ENCODE results near the gene ITIH6.
"Not testable (repeated sequence)": the region's sequence is repeated elsewhere in the genome, so short reads cannot be mapped to it uniquely, and the experiment has no call there.

ITIH6 gene

DNA sequence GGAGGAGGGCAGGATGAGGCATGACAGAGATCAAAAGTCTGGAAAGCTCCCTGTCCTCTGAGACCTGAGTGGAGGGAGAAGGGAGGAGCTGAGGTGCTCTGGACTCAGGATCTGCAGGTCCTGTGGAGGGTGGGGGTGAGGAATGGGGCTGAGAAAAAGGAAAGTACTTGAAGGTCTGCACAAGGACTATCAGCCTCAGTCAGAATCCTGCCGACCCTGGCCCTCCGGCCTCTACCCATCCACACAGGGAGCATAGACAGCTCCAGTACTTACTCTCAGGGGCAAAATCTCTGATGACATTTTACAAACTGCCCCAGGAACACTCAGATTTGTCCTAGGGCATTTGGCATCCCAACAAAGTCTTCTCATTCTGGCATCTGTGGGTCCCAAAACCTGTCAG is 991 bp upstream of the ITIH6 start:
- no peak for DNase-seq (ENCODE audit: low read depth in 2 of 2)

DNA sequence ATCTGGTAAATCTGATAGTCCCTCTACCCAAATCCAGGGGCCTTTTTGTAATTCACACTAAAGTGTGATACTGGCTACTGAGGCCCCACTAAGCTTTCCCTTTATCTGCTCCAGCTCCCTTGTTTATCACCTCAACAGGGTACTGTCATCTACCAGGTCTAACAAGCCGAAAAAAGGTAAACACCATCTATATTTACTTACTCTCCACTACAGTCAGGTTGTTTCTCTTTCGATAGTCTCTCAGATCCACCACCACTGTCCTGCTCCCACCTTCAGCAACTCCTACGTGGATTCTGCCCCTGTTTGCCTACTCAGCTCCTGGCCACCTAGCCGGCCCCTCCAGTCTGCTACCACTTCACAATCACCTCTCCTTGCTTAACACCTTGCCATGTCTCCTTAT is 3.3 kb downstream of the ITIH6 start:
- no peak for DNase-seq (ENCODE audit: low read depth in 2 of 2)

DNA sequence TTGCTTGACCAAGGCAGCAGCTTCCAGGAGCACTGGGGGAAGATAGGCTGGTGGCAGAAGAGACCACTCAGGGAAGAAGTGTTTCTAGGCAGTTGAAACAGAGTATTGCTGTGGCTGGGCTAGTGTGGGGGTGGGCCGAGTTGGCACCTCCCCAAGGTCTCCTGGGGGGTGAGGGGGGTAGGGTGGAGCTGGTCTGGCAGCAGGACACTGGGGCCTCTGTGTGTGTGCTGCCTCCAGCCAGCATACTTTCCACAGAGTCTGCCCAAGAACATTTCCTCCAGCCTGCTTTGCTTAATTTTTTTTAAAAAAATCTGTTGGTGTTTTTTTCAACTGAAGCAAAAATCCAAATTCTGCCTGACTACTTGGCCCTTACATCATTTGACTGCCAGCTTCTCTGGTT is 4.0 kb downstream of the ITIH6 start:
- no peak for DNase-seq (ENCODE audit: low read depth in 2 of 2)

DNA sequence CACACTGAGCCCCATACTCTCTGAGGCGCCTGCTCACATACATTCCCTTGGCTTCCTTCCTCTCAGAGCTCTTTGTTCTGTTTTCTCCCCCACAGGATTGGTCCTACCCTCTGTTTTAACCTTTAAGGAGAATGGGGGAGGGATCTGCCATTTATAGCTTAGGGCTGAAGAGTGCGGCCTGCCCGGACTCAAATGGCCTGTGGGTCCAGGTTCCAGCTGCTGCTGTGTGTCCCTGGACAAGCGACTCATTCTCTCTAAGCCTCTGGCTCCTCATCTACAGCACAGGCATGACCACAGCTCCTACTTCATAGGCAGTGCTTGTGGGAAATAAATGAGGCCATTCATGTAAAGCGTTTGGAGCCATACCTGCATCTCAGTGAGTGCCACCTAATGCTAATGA is 8.7 kb downstream of the ITIH6 start:
- not testable (repeated sequence) for DNase-seq (ENCODE audit: low read depth in 2 of 2)

DNA sequence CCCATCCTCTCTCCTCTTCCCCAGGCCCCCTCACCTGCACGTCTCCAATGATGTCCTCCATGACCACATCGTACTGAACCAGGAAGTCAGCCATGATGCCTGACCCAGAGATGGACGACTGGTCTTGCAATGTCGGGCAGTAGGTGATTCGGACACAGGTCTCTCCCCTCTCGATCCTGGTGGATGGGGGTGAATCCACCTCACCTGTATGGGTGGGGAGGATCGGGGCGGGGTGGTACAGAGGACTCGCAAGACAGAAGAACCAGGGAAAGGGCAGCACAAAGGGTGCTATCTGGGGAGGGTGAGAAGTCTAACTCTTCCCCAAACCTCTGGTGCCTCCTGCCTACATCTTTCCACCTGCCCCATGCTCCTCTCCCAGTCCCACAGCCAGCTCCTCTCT is 9.6 kb downstream of the ITIH6 start:
- DNase-seq (ENCODE audit: low read depth in 2 of 2) = no peak

DNA sequence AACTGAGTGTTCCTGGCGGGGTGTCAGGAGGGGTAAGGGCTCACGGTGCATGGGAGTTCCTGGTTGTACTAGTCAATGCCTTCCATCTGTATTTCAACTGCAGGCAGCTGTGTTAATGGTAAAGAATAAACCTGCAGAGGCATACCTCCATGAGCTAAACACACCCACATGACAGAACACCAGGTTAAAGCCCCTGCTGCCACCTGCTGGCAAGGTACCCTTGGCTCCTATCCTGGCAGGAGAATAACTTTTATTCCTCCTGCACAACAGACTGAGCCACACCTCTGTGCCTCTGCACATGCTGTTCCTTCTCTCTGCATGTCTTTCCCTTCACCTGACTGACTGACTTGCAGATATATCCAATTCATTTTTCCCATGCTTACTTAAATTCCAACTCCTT is 11.1 kb downstream of the ITIH6 start:
- peak in 1 of 2 donors; percentile 23 for DNase-seq (ENCODE audit: low read depth in 2 of 2)

DNA sequence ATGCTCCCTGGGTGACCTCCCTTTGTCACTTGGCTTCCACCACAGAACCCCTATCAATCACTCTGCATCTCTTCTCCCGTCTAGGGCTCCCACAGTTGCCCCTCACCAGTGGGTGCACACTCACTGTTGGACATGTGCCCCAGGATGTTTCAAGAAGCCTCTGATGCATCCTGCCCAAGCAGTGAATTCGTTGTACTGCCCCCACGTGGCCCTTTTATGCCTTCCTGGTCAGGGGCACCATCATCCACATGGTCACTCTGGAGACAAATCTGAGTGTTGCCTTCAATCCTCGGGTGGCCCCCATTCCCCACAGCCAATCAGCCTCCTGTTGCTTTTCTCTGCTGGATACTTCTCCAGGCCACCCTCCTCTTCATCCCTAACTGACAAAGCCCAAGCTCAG is 12.2 kb downstream of the ITIH6 start:
- DNase-seq (ENCODE audit: low read depth in 2 of 2) = no peak

DNA sequence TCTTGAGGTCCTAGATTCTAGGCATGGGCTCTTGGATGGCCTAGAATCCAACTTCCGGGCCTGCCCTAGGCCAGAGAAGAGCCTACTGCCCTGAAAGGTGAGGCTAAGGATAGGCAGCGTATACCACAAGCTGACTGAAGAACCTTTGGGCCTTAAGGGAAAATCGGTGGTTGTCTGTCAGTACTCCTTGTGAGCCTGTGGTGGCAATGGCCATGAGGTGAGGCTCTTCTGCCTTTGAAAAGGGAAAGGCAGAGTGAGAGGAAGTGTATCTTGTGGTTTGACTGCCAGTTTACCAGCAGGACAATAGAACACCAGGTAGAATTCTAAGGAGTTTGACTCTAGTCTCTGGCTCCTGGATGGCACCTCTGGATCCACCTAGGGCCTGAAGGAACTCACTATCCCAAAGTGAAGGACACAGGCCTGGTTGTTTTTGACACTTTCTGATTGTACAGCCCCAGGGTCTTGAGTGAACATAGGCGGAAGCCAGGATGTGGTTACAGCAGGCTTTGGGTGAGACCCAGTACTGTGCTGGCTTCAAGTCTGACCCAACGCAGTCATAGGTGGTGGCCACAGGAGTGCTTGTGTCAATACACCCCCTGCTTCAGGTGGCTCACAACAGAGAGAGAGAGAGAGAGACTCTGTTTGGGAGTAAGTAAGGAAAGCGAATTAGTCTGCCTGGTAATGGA is 20.9 kb downstream of the ITIH6 start:
- DNase-seq (ENCODE audit: low read depth in 2 of 2) = no peak

DNA sequence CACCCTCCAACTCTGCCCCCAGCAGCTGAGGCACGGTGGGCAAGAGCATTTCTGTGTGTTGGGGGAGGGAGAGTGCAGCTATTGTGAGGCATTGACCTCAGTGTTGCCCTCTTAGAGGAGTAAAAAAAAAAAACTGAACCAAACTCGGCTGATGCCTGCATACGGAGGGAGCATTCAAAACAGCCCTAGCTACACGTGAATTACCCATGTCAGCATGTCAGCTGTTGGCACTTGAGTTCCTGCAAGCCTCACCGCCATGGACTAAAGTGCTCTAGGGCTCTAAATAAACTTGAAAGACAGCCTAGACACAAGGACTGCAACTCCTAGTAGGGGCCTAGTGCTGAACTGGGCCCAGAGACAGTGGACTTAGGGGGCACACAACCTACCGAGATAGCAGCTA is 22.0 kb downstream of the ITIH6 start:
- no peak for DNase-seq (ENCODE audit: low read depth in 2 of 2)

DNA sequence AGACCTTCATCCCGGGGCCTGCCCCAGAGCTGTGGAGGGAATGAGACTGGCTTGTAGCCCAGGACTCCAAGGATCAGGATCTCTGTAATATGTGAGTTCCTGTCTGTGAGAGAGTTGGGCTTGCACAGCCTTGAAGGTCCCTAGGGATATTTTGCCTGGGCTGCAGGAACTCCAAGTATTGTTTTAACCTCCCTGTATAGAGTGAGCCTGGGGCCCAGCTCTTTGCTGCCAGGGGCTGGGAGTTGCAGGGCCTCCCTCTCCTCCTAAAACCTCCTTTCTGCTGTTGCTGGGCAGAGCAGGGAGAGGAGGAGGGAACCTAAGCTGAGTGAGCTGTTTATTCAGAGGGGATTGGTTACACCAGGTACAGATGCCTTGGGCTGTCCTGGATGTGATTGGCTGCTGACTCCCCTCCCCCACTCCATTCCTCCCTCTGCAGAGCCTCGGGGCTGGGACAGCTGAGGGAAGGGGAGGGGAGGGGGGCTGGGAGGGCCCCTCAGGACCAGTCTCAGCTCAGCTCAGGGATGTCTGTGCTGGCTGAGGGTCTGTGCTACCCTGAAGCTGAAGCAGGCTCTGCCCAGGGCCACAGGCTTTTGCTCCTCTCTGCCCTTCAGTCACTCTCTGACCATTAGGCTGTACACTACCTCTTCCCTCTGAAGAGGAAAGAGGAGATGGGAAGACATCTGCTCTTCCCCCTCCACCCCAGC is 23.5 kb downstream of the ITIH6 start:
- DNase-seq (ENCODE audit: low read depth in 2 of 2) = not testable (repeated sequence)

DNA sequence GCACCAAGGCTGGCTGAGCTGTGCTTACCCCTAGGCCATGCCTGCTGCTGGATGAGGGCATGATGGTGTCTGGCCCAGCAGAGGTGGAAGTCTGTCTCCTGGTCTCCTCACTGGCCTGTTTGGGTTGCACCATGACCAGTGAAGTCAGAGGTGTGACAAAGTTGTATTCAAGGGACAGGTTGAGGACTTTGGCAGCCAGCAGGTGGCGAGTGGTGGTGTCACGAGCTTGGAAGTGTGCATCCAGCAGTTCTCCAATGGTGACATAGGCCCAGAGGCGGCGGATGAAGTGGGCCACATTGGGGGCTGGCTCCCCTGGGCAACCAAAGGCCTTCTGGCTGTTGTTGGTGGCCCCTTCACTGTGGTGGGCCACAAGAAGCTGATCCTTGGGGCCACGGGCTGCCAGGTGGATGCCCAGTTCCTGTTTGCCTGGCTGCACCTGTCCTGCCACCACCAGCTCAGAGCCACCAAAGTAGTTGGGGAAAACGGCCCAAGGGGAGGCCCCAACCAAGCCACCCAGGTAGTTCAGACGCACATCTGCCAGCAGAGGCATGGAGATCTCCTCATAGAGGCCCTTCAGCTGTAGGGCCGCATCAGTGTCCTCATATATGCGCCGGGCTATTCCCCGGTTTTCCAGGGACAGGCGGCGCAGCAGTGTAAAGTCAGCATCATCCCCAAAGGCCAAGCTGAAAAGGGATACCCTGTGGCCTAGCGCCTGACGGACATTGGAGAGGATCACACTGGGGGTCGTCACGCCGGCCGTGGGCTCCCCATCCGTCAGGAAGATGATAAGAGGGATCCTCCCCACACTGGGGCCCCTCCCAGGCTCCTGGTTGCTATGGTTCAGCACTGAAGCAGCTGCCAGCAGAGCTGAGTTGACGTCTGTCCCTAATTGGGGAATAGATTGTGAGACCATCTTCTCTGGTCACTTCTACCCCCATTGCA is 39.7 kb downstream of the ITIH6 start:
- no peak for DNase-seq (ENCODE audit: low read depth in 2 of 2)

DNA sequence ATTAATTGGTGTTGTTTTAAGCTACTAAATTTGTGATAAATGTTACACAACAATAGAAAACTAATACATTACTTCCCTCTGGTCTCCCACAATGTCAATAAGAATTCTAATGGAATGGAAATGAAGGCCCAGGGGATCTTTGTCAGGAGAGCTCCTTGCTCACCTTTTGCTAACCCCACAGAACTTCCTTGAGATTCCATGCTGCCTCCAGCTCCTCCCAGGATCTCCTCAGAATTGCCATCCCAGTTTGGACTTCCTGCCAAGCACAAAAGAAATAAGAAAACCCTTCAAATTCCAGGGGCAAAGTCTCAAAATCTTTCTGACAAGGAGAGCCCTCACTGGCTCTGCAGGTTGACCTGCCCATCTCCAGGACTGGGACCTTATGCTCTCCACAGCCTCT is 43.2 kb downstream of the ITIH6 start:
- no peak for DNase-seq (ENCODE audit: low read depth in 2 of 2)

DNA sequence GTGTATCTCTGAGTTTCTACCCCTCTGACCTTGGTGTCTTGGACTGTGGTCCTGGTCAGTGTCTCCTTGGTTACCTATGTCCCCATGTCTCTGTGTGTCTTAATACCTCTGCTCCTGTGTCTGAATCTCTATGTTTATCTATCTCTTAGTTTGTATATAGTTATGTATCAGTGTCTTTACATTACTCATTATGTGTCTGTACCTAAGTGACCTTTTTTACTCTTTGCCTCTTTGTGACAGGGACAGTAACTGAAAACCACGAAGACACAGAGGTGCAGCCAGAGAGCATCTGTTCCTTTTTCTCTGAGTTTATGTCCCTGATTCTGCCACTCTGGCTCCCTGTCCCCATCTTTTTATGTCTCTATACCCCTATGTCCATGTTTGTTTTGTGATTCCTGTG is 49.4 kb downstream of the ITIH6 start:
- no peak for DNase-seq (ENCODE audit: low read depth in 2 of 2)

DNA sequence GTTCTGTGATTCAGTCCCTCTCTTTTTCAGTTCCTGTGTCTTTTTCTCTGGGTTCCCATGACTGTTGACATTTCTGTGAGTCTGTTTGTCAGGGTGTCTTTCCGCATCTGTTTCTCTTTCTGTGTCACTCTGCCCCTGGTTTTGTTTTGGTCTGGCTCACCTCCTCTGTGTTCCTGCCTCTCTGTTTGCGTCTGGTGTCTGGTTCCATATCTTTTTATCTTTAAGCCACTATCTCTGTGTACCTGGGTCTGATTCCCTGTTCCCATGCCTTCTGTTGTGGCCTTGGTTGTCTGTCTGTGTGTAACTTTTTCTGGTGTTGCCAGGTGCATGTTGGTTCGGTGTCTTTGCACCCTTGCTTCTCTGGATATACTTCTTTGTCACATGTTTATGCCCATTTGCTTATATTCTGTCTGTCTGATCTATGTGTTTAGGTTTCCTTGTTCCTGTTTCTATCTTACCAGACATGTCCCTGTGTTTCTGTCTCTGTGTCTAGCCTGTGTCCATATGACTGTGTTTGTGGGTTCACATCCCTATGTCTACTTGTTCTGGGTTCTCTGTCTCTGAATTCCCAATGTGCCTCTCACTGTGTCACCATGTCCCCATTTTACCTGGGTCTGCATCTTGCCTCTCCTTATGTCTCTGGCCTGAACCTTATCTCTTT is 50.2 kb downstream of the ITIH6 start:
- DNase-seq (ENCODE audit: low read depth in 2 of 2) = no peak

DNA sequence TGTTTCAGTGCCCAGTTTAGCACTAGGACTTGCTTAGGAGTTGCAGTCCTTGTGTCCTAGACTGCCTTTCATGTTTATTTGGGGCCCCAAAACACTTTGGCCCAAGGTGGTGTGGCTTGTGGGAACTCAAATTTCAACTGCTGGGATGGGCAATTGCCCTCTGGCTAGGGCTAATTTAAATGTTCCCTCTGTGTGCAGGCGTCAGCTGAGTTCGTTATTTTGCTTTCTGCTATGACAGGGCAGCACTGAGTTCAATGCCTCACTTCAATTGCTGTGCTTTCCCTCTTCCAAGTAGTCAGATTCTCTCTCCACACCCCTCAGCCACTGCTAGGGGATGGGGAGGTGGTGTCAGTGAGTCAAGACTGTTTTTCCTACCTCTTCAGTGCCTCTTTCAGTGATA is 51.1 kb downstream of the ITIH6 start:
- no peak for DNase-seq (ENCODE audit: low read depth in 2 of 2)

DNA sequence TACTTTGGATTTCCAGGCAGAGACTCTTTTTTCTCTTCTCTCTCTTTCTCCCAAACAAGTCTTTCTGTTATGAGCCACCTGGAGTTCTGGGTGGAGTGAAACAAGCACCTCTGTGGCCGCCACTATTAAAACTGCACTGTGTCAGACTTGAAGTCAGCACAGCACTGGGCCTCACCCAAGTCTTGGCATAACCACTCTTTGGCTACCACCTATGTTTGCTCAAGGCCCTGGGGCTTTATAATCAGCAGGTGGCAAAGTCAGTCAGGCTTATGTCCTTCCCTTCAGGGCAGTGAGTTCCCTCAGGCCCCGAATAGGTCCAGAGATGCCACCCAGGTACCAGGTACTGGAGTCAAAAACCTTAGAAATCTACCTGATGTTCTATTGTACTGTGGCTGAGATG is 52.4 kb downstream of the ITIH6 start:
- DNase-seq (ENCODE audit: low read depth in 2 of 2) = no peak

DNA sequence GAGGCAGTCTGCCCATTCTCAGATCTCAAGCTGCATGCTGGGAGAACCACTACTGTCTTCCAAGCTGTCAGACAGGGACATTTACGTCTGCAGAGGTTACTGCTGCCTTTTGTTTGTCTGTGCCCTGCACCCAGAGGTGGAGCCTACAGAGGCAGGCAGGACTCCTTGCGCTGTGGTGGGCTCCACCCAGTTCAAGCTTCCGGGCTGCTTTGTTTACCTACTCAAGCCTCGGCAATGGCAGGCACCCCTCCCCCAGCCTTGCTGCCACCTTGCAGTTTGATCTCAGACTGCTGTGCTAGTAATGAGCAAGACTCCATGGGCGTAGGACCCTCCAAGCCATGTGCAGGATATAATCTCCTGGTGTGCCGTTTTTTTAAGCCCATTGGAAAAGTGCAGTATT is 59.5 kb downstream of the ITIH6 start:
- DNase-seq (ENCODE audit: low read depth in 2 of 2) = not testable (repeated sequence)

DNA sequence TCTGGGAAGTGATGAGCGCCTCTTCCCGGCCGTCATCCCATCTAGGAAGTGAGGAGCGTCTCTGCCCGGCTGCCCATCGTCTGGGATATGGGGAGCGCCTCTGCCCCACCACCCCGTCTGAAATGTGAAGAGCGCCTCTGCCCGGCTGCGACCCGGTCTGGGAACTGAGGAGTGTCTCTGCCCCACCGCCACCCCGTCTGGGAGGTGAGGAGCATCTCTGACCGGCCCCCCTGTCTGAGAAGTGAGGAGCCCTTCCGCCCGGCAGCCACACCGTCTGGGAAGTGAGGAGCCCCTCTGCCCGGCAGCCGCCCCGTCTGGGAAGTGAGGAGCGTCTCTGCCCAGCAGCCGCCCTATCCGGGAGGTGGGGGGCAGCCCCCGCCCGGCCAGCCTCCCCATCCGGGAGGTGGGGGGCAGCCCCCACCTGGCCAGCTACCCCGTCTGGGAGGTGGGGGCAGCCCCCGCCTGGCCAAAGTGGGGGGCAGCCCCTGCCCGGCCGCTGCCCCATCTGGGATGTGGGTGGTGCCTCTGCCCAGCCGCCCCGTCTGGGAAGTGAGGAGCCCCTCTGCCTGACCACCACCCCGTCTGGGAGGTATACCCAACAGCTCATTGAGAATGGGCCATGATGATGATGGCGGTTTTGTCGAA is 61.6 kb downstream of the ITIH6 start:
- not testable (repeated sequence) for DNase-seq (ENCODE audit: low read depth in 2 of 2)

DNA sequence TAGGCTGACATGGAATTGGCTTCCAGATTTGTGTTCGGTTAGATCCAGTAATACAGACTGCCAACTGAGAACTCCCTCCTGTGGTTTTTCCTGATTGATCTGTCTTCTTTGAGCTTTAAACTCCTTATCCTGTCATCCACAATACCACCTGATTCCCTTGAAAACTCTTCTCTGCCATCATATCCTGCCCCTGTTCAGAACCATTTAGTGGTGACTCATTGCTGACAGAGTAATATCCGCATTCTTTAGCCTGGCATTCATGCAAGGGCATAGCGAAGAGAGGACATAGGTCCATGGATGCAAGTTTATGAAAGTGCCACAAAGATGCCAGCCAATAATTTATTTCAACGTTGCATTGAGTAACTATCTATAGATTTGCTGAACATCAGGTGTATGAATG is 76.6 kb downstream of the ITIH6 start:
- no peak for DNase-seq (ENCODE audit: low read depth in 2 of 2)

DNA sequence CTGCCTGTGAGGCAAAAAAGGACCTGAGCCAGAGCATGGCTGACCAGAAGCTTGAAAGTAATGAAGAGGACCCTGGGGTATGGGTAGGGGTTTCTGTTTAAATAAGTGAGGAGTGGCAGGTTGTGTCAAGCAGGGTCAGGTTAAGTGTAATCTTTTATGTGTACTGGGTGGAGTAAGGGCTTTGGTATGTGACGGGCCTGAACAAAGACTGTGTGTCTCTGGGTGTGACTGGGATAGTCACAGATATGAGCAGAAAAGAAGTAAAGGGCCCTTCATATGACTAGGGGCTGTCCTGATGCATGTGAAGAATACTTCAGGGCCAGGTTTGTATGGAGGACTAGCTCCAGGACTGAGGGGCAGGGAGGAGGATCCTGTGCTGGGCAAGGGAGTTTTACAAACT is 82.4 kb downstream of the ITIH6 start:
- DNase-seq (ENCODE audit: low read depth in 2 of 2) = no peak

DNA sequence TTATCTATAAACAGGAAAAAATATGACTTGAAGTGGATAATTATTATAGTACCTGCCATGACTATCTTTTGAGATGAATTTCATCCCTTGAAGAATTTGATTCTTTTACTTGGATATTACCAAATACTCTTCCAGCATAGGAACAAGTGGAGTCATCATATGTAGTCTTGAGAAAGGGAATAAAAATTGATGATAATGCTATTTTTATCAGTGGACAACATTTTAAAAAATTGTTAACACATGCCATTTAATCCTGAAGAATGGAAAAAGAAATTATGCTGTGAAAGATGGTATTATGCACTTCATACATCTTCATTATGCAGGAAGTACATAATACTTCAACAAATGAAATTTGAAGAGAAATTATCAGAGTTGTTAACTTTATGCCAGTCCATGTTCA is 83.6 kb downstream of the ITIH6 start:
- no peak for DNase-seq (ENCODE audit: low read depth in 2 of 2)

DNA sequence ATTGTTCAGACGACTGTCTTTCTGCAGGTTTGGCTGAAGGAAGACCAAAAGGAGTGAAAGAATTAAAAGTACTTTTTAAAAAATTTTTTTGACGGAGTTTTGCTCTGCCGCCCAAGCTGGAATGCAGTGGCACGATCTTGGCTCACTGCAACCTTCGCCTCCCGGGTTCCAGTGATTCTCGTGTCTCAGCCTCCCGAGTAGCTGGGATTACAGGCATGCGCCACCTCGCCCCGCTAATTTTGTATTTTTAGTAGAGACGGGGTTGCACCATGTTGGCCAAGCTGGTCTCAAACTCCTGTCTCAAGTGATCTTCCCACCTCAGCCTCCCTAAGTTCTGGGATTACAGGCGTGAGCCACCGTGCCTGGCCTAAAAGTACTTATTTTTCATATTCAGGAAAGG is 86.3 kb downstream of the ITIH6 start:
- DNase-seq (ENCODE audit: low read depth in 2 of 2) = no peak

Data from stimulated activated CD4-positive, alpha-beta T cell treated with anti-CD3 and anti-CD28 coated beads, Interleukin-15, amount 100 ng/mL, for 48 hours (primary cell).